ENCODE measurements around the gene NOTUM.
"Not testable (repeated sequence)": the region's sequence is repeated elsewhere in the genome, so short reads cannot be mapped to it uniquely, and the experiment has no call there.

The NOTUM gene

DNA sequence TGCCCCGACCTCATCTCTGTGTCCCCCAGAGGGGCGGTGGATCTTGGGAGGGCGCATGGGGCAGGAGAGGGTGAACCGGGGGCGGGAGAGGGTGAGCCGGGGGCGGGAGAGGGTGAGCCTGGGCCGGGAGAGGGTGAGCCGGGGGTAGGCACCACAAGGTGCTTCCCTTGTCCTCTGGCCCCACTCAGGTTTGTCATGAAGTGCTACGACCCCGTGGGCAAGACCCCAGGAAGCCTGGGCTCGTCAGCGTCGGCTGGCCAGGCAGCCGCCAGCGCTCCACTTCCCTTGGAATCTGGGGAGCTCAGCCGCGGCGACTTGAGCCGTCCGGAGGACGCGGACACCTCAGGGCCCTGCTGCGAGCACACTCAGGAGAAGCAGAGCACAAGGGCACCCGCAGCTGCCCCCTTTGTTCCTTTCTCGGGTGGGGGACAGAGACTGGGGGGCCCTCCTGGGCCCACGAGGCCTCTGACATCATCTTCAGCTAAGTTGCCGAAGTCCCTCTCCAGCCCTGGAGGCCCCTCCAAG, 35.3 kb upstream of the NOTUM start:
- no peak for DNase-seq (ENCODE audit: low spot score)

- no peak for DNase-seq (ENCODE audit: low spot score)
Measured at GRCh38 chr17:81995463-81996231, 34.7 kb upstream of the NOTUM start.

DNA sequence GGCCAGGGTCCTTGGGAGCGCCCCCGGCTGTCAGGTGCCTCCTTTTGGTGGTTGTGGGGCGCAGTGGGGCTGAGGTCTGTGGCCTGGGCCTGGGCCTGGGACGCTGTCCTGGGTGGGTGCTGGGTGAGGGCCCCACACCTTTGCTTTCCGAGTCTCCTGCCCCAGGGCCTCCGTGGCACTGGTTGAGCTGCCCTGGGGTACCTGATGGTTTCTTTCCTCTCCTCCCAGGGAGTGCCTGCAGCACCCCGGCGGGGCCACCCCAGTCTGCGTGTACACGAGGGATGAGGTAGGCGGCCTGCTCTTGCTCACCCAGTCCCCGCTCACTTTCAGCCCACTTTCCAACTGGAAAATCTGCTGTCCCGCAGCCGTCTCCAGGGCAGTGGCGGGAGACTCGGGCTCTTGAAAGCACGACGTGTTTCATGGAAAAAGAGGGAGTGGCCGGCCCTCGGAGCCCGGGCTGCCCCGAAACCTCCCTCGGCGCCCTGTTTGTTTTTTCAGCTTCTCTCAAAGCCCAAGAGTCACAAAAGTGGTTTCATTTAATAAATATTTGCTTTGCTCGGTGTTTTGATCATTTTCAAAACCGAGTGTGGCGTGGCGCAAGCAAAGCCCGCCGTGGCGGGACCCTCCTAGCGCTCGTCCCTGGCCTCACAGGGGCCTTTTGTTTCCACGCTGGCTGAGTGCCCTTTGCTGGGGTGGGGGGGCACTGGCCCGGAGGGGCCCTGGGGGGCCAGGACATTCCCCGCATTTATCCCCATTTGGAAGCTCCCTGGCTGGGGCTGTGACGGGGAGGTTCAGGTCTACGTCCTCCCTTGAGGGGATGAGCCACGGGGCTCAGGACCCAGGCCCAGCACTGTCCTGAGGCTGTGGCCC, 33.8 kb upstream of the NOTUM start:
- DNase-seq (ENCODE audit: low spot score), result no peak

DNA sequence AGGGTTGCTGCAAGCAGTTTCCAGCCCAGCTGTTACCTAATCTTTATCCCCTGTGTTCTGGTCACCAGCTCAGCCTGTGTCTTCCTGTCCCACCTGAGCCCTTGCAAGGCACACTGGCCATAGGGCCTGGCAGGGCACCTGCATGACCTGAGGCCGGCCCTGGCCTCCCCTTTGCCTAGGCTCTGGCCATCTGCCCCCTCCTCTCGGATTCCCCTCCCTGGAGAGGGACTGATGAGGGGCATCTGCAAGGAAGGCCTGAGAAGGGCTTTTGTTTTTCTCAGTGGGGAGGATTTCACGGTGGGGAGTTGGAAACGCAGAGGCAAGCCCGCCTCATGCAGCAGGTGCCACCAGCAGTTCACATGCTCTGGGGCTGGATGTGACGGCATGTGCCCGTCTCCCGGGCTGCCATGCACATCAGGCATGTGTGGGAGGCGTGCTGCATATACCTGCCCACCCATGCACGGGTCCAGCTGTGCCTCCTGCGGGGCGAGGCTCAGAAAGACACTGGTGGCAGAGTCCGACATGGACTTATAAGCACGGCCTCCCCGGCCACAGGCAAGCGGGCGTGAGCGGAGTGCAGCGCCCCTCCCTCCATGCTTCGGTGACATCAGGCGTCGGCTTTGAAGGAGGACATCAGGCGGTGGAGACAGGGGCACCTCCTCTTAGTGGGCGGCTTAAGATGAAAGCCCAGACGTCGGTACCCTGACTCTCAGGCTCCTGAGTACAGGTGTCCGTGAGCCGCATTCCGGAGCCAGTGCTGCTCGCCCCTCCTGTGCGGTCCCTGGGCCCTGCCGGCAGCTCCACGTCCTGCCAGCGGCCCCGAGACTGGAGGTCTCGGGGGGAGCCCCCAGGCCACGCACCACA, 33.0 kb upstream of the NOTUM start:
- no peak for DNase-seq (ENCODE audit: low spot score)

- no peak for DNase-seq (ENCODE audit: low spot score)
Measured at GRCh38 chr17:81992306-81993102, 31.5 kb upstream of the NOTUM start.

- no peak for DNase-seq (ENCODE audit: low spot score)
Measured at GRCh38 chr17:81991684-81992305, 30.8 kb upstream of the NOTUM start.

GRCh38 chr17:81990836-81991683, 30.1 kb upstream of the NOTUM start:
- no peak for DNase-seq (ENCODE audit: low spot score)

- no peak for DNase-seq (ENCODE audit: low spot score)
Measured at GRCh38 chr17:81987161-81987770, 26.3 kb upstream of the NOTUM start.

DNA sequence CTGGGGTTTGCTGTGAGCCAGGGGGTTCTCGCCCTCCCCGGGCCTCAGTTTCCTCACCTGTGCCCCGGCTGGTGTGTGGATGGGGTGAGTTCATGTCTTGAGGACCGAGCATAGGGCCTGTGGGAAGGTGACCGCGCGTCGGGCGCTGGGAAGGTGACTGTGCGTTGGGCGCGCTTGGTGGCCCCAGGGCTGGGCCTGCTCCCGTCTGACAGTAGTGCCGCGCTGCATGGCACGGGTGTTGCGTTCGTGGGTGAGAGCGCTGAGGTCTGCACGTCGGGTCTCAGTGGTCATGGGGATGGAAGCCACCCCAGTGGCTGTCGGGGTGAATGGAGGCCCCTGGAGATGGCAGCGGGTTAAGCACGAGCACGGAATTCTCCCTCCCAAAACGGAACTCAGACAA, 25.6 kb upstream of the NOTUM start:
- no peak for DNase-seq (ENCODE audit: low spot score)

DNA sequence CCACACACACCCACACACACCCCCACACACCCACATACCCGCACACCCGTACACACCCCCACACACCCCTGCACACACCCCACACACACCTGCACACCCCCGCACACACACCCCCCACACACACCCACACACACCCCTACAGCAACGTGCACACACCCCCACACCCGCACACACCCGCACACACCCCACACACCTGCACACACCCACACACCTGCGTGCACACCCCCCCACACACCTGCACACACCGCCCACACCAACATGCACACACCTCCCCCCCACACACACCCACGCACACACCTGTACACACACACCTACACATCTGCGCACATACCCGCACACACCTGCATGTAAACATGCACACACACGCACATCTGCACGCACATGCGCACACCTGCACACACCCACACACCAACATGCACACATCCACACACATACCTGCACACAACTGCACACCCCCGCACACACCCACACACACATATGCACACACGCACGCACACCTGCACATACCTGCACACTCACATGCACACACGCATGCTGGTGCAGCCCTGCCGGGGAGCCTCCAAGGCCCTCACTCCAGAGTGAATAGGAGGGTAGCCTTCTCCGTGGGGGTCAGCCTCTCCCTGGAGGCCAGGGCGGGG, 23.9 kb upstream of the NOTUM start:
- DNase-seq (ENCODE audit: low spot score), result no peak

DNA sequence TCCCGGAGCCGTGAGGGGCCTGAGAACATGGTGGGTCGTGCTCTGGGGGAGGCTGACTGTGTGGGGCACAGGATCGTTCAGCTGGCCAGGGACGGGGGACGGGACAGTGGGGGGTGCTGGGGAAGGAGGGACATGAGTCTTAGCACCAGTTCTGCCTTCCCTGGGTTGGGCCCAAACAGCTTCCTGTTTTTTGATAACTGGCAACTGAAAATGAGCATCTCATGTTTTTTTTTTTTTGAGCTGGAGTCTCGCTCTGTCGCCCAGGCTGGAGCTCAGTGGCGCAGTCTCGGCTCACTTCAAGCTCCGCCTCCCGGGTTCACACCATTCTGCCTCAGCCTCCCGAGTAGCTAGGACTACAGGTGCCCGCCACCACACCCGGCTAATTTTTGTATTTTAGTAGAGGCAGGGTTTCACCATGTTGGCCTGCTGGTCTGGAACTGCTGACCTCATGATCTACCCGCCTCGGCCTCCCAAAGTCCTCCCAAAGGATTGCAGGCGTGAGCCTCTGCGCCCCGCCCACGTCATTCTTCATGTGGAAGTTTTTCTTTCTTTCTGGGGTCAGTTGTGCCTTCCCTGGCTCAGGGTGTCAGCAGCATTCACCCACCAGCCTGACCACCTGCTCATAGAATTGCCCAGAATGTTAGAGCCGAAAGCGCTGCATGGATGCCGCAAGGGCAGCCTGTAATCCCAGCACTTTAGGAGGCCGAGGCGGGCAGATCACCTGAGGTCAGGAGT, 22.8 kb upstream of the NOTUM start:
- no peak for DNase-seq (ENCODE audit: low spot score)

DNA sequence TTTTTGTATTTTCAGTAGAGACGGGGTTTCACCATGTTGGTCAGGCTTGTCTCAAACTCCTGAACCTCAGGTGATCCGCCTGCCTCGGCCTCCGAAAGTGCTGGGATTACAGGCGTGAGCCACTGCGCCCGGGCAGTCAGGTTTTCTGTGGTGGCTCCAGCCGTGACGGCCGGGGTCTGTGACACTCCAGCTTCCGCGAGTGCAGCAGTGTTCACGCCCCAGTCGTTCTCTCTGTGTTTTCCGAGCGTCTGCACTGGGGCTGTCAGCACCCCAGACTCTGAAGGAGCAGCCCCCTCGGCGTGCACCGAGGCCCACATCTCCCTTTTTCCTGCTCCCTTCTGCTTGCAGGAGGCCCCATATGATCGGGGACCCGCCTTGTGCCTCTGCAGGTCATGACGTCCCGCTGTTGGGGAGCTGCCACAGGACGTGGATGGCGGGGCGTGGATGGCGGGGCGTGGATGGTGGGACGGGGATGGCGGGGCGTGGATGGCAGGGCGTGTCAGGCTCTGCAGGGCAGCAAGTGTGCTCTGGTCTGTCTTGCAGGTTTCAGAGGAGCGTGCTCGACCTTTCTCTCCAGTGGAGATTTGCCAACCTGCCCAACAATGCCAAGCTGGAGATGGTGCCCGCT, 22.1 kb upstream of the NOTUM start:
- no peak for DNase-seq (ENCODE audit: low spot score)

DNA sequence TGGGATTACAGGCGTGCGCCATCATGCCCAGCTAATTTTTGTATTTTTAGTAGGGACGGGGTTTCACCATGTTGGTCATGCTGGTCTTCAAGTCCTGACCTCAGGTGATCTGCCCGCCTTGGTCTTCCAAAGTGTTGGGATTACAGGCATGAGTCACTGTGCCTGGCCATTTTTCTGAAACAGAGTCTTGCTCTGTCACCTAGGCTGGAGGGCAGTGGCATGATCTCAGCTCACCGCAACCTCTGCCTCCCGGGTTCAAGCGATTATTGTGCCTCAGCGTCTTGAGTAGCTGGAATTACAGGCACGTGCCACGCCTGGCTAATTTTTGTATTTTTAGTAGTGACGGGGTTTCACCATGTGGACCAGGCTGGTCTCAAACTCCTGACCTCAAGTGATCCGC, 20.5 kb upstream of the NOTUM start:
- DNase-seq (ENCODE audit: low spot score), result not testable (repeated sequence)

GRCh38 chr17:81980707-81981343, 19.8 kb upstream of the NOTUM start:
- no peak for DNase-seq (ENCODE audit: low spot score)

DNA sequence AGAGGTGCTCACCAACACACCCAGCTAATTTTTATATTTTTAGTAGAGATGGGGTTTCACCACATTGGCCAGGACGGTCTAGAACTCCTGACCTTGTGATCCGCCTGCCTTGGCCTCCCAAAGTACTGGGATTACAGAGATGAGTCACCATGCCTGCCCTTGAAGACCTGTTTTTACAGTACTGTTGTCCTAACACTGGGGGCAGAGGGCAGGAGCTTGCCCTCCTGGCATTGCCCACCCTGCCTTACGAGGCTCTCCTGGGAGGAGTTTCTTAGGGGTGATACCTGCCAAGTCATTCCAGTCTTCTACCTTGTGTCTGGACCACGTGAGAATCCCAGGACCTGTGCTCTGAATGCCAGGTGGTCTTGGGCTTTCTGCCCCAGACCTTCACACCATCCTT, 19.1 kb upstream of the NOTUM start:
- no peak for DNase-seq (ENCODE audit: low spot score)

DNA sequence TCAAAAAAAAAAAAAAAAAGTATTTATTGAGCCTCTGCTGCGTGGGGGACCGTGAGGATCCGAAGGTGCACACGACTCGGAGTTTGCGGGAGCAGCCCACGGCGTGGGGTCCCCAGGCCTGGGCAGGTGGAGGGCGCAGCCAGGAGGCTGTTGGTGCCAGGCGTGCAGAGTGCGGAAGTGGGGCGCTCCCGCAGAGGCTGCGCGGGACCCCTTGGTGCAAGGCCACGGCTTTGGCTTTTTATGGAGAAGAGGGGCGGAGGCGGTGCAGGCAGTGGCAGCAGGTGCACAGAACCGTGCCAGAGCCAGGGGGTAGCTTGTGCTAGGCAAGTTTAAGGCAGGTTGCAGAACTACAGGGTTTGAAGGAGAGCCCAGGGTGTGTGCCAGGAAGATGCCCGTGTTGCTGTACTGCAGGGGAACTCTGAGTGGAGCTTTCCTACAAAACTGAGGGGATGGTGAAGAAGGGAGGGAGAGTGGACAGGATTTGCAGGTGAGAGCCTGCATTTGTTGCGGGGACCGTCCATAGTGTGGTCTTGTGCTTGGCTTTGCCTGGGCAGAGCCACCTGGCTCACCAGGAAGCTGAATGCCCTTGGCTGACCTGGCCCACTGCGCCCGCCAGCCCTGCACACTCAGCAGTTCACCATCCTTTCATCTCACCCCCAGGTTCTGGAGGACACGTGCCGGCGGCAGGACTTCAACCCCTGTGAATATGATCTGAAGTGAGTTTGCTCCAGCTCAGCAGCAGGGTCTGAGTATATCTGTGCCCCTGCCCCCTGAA, 17.7 kb upstream of the NOTUM start:
- no peak for DNase-seq (ENCODE audit: low spot score)

All from NAMALWA (cell line).